Esophagus muscularis mucosa (tissue), 4 donors: ENCODE data around the gene FLCN. TPM values are rescaled to one million over a fixed set of nuclear protein-coding genes. Genes with fewer than 3 reads are reported as not detected.

Experiments
- DNase-seq: peaks from one replicate; pipeline ENCODE4 v3.0.0-alpha.2; 2017; ENCODE audit errors: extremely low spot score
- H3K27ac ChIP-seq, 4 donors: fragments of 200-600 bp; sonication (generic); replicated peaks in 1 of 4; 1 replicate in 3 of 4; 2 replicates in 1 of 4; pipeline ENCODE4 v1.5.1; 2016 to 2019; ENCODE audit warnings: mild to moderate bottlenecking in 1 of 4
- H3K27me3 ChIP-seq, 4 donors: fragments of 200-600 bp; sonication (generic); one replicate each; pipeline versions ENCODE4 v1.5.1 to v1.6.0; 2016 to 2019
- H3K36me3 ChIP-seq, 4 donors: fragments of 200-600 bp; sonication (generic); one replicate each; pipeline ENCODE4 v1.5.1; 2016 to 2019
- H3K4me1 ChIP-seq, 4 donors: fragments of 200-600 bp; sonication (generic); one replicate each; pipeline ENCODE4 v1.5.1; 2016 to 2019
- H3K4me3 ChIP-seq, 4 donors: fragments of 200-600 bp; sonication (generic); 1 replicate in 2 of 4; 2 replicates in 2 of 4; pipeline ENCODE4 v1.5.1; 2016 to 2019; ENCODE audit warnings: mild to moderate bottlenecking in 4 of 4, moderate library complexity in 1 of 4
- H3K9me3 ChIP-seq, 4 donors: fragments of 200-600 bp; sonication (generic); 1 replicate in 3 of 4; 2 replicates in 1 of 4; pipeline ENCODE4 v1.5.1; 2016 to 2019
- CTCF ChIP-seq, 3 experiments: fragments of 200-600 bp in 2 of 3; fragments of 450-650 bp in 1 of 3; sonication (generic) in 2 of 3; IDR thresholded peaks; one replicate each; pipeline ENCODE4 v1.5.1; 2017 to 2019; ENCODE audit warnings: antibody characterized with exemption in 3 of 3, mild to moderate bottlenecking in 2 of 3, moderate library complexity in 1 of 3
- EP300 ChIP-seq: sonication (generic); formaldehyde crosslinking; IDR thresholded peaks from one replicate; pipeline ENCODE4 v1.6.1; 2017; ENCODE audit warnings: antibody characterized with exemption
- POLR2A ChIP-seq: fragments of 450-650 bp; IDR thresholded peaks from one replicate; pipeline ENCODE4 v1.6.1; 2017; ENCODE audit warnings: antibody characterized with exemption, moderate library complexity, mild to moderate bottlenecking, low read depth
- POLR2AphosphoS5 ChIP-seq, 2 donors: sonication (generic); formaldehyde crosslinking; IDR thresholded peaks; one replicate each; pipeline ENCODE4 v1.6.1; 2017; ENCODE audit warnings: antibody characterized with exemption in 2 of 2
- WGBS: methylation state at CpG from one replicate; pipeline ENCODE4 v1.1.5; 2018; 5-methylcytosine and 5-hydroxymethylcytosine counted together
- intact Hi-C: fragments of 100-400 bp; cut with DNase I; formaldehyde crosslinking; loops from one replicate; pipeline ENCODE4 v1.15.1; 2023
- total RNA-seq, 4 donors: library from RNA; depleted of rRNA; stranded (reverse); fragments of >200 nt; gene quantifications; one replicate each; pipeline versions ENCODE4 v1.1.0 to v1.2.1, GENCODE V29; 2016

Gene FLCN
- total RNA-seq, 4 donors from 2014 or later, result 21.5 to 64.7 (median 45.5) TPM

- intact Hi-C loops, result no loop called here
- H3K36me3 ChIP-seq, result peaks cover 66 to 100% (median 98%) of the 10 kb centered on the region in 4 donors
- WGBS, result 83% methylated on average over 2 of the region's 2 CpGs
- no peak for DNase-seq
- no peaks in the 10 kb centered on the region for H3K27me3 ChIP-seq
- H3K9me3 ChIP-seq, result no peaks in the 10 kb centered on the region
- no peak overlapping the region for H3K4me3 ChIP-seq
- H3K4me1 ChIP-seq, result peaks cover 0 to 22% (median under 1%) of the 10 kb centered on the region in 4 donors
- H3K27ac ChIP-seq, result peak overlapping the region in 1 of 4 donors; percentile 2
- TF ChIP-seq EP300 (no peak), POLR2A (no peak), CTCF (IDR thresholded peaks at IDR 0.05) (no peak), POLR2AphosphoS5 (IDR thresholded peaks at IDR 0.05) (no peak)
Measured at GRCh38 chr17:17179371-17179827, 57.6 kb downstream of the FLCN start.

GRCh38 chr17:17177176-17177575 is 59.8 kb downstream of the FLCN start:
- no peak overlapping the region for H3K27ac ChIP-seq
- peaks cover 0 to 20% (median 4%) of the 10 kb centered on the region in 4 donors for H3K4me1 ChIP-seq
- WGBS, result 89% methylated on average over 12 of the region's 12 CpGs
- peaks cover 78 to 100% (median 100%) of the 10 kb centered on the region in 4 donors for H3K36me3 ChIP-seq
- no peak for DNase-seq
- intact Hi-C loops, result no loop called here
- no peaks in the 10 kb centered on the region for H3K27me3 ChIP-seq
- no peak overlapping the region for H3K4me3 ChIP-seq
- no peaks in the 10 kb centered on the region for H3K9me3 ChIP-seq
- TF ChIP-seq CTCF (IDR thresholded peaks at IDR 0.05) (no peak), EP300 (no peak), POLR2AphosphoS5 (IDR thresholded peaks at IDR 0.05) (no peak), POLR2A (no peak)

GRCh38 chr17:17176341-17176740 is 60.6 kb downstream of the FLCN start:
- intact Hi-C loops, result no loop called here
- Histone ChIP-seq H3K36me3 (peaks cover 74 to 100% (median 100%) of the 10 kb centered on the region in 4 donors), H3K4me3 (no peak overlapping the region), H3K27ac (no peak overlapping the region), H3K4me1 (peaks cover 0 to 26% (median 7%) of the 10 kb centered on the region in 4 donors), H3K27me3 (no peaks in the 10 kb centered on the region), H3K9me3 (no peaks in the 10 kb centered on the region)
- no peak for TF ChIP-seq CTCF (IDR thresholded peaks at IDR 0.05)
- TF ChIP-seq EP300, result no peak
- 95% methylated on average over 10 of the region's 12 CpGs for WGBS
- no peak for DNase-seq

- Histone ChIP-seq H3K27ac (no peak overlapping the region), H3K9me3 (no peaks in the 10 kb centered on the region), H3K27me3 (no peaks in the 10 kb centered on the region), H3K4me3 (no peak overlapping the region), H3K4me1 (peaks cover 0 to 26% (median 7%) of the 10 kb centered on the region in 4 donors), H3K36me3 (peaks cover 70 to 100% (median 98%) of the 10 kb centered on the region in 4 donors)
- TF ChIP-seq EP300 (no peak), CTCF (IDR thresholded peaks at IDR 0.05) (no peak), POLR2A (no peak), POLR2AphosphoS5 (IDR thresholded peaks at IDR 0.05) (no peak)
- intact Hi-C loops, result no loop called here
- no peak for DNase-seq
- WGBS, result 80% methylated on average over 5 of the region's 12 CpGs
Measured at GRCh38 chr17:17175917-17176316, 61.1 kb downstream of the FLCN start.

GRCh38 chr17:17175340-17175739 is 61.6 kb downstream of the FLCN start:
- peaks cover 0 to 27% (median 9%) of the 10 kb centered on the region in 4 donors for H3K4me1 ChIP-seq
- no peak for DNase-seq
- peaks cover 65 to 100% (median 94%) of the 10 kb centered on the region in 4 donors for H3K36me3 ChIP-seq
- H3K9me3 ChIP-seq, result no peaks in the 10 kb centered on the region
- no peak for TF ChIP-seq CTCF (IDR thresholded peaks at IDR 0.05)
- no peak for TF ChIP-seq EP300
- no peak for TF ChIP-seq POLR2A
- TF ChIP-seq POLR2AphosphoS5 (IDR thresholded peaks at IDR 0.05), result no peak
- intact Hi-C loops, result no loop called here
- no peak overlapping the region for H3K4me3 ChIP-seq
- no peaks in the 10 kb centered on the region for H3K27me3 ChIP-seq
- WGBS, result 97% methylated on average over 5 of the region's 8 CpGs
- no peak overlapping the region for H3K27ac ChIP-seq
